ENCODE measurements around the gene BLTP3B.

The BLTP3B gene

DNA sequence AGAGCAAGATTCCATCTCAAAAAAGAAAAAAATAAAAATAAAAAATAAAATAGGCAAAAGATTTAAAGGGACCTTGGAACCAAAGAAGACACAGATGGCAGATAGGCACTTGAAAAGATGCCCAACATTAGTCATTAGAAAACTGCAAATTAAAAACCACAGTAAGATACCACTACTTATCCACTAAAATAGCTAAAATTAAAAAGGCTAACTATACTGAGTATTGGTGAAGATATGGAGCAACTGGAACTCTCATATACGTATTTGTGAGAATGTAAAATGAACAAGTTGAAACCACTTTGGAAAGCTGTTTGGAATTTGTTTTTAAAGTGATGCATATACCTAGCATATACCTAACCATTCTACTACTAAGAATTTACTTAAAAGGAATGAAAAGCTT lies 22.3 kb downstream of the BLTP3B start:
- no peak for DNase-seq (ENCODE audit: low spot score)

DNA sequence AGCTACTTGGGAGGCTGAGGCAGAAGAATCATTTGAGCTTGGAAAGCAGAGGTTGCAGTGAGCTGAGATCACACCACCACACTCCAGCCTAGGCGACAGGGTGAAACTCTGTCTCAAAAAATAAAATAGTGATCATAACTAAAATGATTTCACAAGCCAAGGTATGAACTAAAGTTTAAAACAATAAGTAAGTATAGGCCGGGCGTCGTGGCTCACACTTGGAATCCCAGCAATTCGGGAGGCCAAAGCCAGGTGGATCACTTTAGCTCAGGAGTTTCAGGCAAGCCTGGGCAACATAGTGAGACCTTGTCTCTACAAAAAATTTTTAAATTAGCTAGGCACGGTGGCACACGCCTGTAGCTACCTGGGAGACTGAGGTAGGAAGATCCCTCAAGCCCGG lies 27.4 kb downstream of the BLTP3B start:
- DNase-seq (ENCODE audit: low spot score): no peak

DNA sequence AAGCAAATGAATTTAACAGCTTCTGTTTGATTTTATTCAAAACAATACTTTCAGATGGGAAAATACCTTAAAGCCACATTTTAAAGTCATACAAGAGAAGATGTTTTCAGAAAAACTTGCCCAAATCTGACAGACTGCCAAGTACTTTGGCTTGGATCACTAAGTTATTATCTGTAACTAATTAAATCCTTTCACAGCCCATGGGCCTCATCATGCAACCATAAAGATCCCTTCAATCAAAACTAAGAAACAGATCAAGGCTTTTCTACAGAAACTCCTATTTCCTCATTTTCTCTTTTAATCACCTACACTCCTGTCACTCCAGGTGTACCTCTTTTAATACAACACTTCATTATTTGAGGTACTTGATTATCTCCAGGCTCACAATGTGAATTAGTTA lies 28.1 kb downstream of the BLTP3B start:
- no peak for DNase-seq (ENCODE audit: low spot score)

DNA sequence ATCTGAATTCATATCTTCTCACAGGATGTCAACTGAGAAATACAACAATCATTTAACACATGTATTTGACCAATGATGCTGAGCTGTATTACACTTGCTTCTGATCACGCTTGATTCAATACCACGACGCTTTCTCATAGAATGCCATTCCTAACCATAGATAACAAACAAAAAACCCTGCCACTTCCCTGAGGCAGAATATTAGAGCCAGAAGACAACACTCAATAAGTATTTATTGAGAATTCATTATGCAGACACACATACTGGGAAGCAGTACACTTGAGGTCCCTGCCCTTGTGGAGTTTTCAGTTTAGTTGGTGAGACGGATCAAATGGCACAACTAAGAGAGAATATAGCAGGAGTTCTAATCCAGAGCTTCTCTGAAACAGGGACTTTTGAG lies 32.4 kb downstream of the BLTP3B start:
- DNase-seq (ENCODE audit: low spot score): no peak

DNA sequence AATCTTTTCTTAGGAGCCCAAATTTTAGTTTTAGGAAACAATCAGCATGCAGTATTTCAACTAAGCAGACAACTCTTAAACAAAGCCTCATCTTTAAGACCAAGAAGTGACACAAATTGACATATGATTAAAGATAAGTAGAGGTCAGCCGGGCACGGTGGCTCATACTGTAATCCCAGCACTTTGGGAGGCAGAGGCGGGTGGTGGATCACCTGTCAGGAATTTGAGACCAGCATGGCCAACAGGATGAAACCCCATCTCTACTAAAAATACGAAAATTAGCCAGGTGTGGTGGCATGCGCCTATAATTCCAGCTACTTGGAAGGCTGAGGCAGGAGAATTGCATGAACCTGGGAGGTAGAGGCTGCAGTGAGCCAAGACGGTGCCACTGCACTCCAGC lies 35.8 kb downstream of the BLTP3B start:
- DNase-seq (ENCODE audit: low spot score): no peak

DNA sequence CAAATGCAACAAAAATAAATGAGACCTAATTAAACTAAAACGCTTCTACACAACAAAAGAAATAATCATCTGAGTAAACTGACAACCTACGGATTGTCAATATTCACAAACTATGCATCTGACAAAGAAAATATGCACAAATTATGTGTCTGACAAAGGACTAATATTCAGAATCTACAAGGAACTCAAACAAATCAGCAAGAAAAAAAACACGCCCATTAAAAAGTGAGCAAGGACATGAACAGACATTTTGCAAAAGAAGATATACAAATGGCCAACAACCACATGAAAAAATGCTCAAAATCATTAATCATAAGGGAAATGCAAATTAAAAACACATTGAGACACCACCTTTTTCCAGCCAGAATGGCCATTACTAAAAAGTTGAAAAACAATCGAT lies 37.0 kb downstream of the BLTP3B start:
- no peak for DNase-seq (ENCODE audit: low spot score)

DNA sequence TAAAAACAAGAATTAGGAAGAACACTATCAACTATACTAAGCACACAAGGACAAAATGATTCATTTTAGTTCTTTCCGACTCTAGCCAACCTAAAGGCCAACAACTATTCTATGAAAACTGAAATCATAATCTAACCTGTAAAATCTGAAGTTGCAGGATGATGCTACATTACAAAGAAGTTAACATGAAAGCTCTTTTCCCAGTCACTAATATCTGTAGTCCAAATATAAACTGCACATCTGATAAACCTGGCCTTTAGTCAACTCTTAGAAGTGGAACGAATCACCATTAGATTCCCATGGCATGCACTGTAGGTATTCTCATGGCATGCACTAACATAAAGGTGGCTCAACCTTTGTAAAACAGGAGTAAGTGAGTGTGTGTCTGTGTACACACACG lies 41.7 kb downstream of the BLTP3B start:
- DNase-seq (ENCODE audit: low spot score): no peak
